ENCODE measurements around the gene ATRNL1.
A peak's percentile ranks its signal among the peaks of the same experiment; 100 is the strongest.

The ATRNL1 gene, protein sequence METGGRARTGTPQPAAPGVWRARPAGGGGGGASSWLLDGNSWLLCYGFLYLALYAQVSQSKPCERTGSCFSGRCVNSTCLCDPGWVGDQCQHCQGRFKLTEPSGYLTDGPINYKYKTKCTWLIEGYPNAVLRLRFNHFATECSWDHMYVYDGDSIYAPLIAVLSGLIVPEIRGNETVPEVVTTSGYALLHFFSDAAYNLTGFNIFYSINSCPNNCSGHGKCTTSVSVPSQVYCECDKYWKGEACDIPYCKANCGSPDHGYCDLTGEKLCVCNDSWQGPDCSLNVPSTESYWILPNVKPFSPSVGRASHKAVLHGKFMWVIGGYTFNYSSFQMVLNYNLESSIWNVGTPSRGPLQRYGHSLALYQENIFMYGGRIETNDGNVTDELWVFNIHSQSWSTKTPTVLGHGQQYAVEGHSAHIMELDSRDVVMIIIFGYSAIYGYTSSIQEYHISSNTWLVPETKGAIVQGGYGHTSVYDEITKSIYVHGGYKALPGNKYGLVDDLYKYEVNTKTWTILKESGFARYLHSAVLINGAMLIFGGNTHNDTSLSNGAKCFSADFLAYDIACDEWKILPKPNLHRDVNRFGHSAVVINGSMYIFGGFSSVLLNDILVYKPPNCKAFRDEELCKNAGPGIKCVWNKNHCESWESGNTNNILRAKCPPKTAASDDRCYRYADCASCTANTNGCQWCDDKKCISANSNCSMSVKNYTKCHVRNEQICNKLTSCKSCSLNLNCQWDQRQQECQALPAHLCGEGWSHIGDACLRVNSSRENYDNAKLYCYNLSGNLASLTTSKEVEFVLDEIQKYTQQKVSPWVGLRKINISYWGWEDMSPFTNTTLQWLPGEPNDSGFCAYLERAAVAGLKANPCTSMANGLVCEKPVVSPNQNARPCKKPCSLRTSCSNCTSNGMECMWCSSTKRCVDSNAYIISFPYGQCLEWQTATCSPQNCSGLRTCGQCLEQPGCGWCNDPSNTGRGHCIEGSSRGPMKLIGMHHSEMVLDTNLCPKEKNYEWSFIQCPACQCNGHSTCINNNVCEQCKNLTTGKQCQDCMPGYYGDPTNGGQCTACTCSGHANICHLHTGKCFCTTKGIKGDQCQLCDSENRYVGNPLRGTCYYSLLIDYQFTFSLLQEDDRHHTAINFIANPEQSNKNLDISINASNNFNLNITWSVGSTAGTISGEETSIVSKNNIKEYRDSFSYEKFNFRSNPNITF (N-terminal part only)

DNA sequence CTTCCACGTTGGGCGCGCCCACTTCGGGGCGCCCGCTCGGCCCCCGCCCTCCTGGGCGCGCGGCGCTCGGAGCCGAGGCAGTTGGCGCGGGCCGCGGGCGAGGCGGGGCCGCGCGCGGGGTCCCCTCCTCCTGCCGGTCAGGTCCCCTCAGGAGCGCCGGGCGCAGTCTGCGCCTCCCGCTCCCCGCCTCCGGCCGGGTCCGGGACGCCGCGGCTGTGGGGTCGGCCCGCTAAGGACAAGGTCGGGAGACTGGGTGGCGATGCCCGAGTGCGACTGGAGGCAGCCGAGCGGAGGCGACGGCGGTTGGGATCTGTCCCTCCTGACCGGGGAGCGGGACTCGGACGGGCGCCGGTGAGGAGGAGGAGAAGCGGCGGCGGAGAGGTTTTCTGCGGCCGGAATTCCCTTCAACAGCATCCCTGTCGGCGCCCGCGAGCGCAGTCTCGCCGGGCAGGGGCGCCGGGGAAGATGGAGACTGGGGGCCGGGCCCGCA lies at the start of gene ATRNL1:
Gene ATRNL1, plus strand, starts transcription at position 80 of the 490 bp plus-strand sequence. Its CDS starts 386 bp downstream, at position 466.
- H3K4me1 ChIP-seq (ENCODE audit: control insufficient read depth in 1 of 2, insufficient read depth in 2 of 2, low read length in 2 of 2): peaks cover 0 to 15% of the 10 kb centered on the region in 2 donors
- H3K9me3 ChIP-seq (ENCODE audit: control insufficient read depth in 1 of 2, low read length in 2 of 2): no peaks in the 10 kb centered on the region
- H3K4me3 ChIP-seq (ENCODE audit: low read depth in 1 of 2, low read length in 2 of 2): peak within 1 kb of the TSS; percentile 56 to 81
- no peak within 1 kb of the TSS for H3K27ac ChIP-seq (ENCODE audit: low read length)
- H3K27me3 ChIP-seq (ENCODE audit: low read depth, low read length): peaks cover 8% of the 10 kb centered on the region
- H3K36me3 ChIP-seq (ENCODE audit: control insufficient read depth in 1 of 2, insufficient read depth in 2 of 2, low read length in 2 of 2): no peaks in the 10 kb centered on the region

DNA sequence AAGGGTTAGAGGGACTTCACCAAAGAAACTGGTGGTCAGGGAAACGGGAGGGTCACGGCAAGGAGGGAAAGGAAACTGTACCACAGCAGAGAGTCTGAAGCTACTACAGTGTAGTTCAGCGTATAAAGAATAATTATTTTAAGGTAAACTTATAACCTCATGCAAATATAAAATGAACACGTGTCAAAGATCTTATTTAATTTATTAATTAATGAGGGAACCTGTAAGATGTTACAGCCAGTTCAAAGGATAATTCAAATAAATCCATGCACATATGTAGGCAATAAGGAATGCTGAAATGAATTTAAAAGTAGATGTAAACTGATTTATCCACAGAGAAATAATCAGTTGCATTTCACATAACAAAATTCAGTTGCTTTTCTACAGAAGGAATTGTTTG lies 49.4 kb upstream of the ATRNL1 start:
- no peaks in the 10 kb centered on the region for H3K27me3 ChIP-seq (ENCODE audit: low read depth, low read length)
- H3K4me3 ChIP-seq (ENCODE audit: low read depth in 1 of 2, low read length in 2 of 2): no peak overlapping the region
- H3K27ac ChIP-seq (ENCODE audit: low read length): no peak overlapping the region
- no peaks in the 10 kb centered on the region for H3K9me3 ChIP-seq (ENCODE audit: control insufficient read depth in 1 of 2, low read length in 2 of 2)
- H3K4me1 ChIP-seq (ENCODE audit: control insufficient read depth in 1 of 2, insufficient read depth in 2 of 2, low read length in 2 of 2): no peaks in the 10 kb centered on the region
- no peaks in the 10 kb centered on the region for H3K36me3 ChIP-seq (ENCODE audit: control insufficient read depth in 1 of 2, insufficient read depth in 2 of 2, low read length in 2 of 2)

DNA sequence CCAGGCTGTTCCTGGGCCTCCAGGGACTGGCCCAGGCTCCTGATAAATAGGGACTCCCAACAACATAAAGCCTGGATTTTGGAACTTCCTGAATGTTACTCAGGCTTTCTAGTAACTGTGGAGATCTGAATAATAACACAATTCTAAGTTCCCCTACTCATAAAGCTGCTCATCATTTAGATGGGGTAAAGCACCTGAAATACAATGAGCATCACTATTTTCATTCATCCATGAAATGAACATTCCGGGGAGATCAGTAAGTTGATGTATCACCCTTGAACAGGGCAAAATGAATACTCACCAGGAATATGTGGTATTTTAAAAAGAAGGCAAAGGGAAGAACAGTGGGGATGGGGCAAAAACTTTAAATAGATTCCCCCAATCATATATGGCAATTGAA lies 48.3 kb upstream of the ATRNL1 start:
- H3K9me3 ChIP-seq (ENCODE audit: control insufficient read depth in 1 of 2, low read length in 2 of 2): no peaks in the 10 kb centered on the region
- H3K36me3 ChIP-seq (ENCODE audit: control insufficient read depth in 1 of 2, insufficient read depth in 2 of 2, low read length in 2 of 2): no peaks in the 10 kb centered on the region
- H3K4me1 ChIP-seq (ENCODE audit: control insufficient read depth in 1 of 2, insufficient read depth in 2 of 2, low read length in 2 of 2): no peaks in the 10 kb centered on the region
- H3K4me3 ChIP-seq (ENCODE audit: low read depth in 1 of 2, low read length in 2 of 2): no peak overlapping the region
- H3K27ac ChIP-seq (ENCODE audit: low read length): no peak overlapping the region
- no peaks in the 10 kb centered on the region for H3K27me3 ChIP-seq (ENCODE audit: low read depth, low read length)

DNA sequence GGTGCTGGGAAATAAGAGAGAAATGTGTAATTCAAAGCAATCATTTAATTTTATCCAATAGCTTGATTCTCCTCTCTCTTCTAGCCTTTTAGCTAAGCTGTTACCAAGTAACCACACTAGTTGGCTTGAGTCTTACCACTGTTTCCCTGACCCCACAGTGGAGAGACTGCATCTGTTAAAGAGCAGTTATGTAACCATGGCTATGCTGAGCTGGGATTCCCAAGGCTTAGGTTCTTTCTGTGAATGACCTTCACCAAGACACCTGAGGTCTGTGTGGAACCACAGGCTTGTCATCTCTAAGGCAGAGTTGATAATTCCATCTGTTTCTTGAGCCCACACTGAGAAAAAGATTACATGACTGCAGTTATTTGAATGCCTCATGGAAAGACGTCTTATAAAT lies 47.7 kb upstream of the ATRNL1 start:
- H3K36me3 ChIP-seq (ENCODE audit: control insufficient read depth in 1 of 2, insufficient read depth in 2 of 2, low read length in 2 of 2): no peaks in the 10 kb centered on the region
- no peaks in the 10 kb centered on the region for H3K9me3 ChIP-seq (ENCODE audit: control insufficient read depth in 1 of 2, low read length in 2 of 2)
- no peak overlapping the region for H3K4me3 ChIP-seq (ENCODE audit: low read depth in 1 of 2, low read length in 2 of 2)
- no peak overlapping the region for H3K27ac ChIP-seq (ENCODE audit: low read length)
- H3K27me3 ChIP-seq (ENCODE audit: low read depth, low read length): no peaks in the 10 kb centered on the region
- no peaks in the 10 kb centered on the region for H3K4me1 ChIP-seq (ENCODE audit: control insufficient read depth in 1 of 2, insufficient read depth in 2 of 2, low read length in 2 of 2)

DNA sequence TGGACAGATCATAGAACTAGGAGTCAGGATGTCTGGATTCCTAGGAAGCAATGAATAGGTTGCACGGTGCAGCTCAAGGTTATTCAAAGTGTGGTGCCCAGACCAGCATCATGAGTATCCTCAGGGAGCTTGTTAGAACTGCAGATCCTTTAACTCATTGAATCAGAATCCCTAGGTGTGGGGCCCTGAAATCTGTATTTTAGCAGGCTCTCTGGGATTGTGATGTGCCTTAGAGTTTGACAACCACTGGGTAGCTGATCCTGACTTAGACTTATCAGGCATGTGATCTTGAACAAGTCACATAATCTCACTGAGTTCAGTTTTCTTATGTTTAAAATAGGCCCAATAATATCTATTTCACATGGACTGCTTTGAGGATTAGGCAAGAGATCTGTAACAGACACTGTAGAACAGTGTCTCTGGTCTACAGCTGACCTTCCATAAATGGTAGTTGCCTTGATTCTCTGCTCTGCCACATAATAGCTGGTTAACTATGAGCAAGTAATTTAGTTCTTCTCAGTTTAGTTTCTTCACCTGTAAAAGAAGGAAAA lies 46.4 kb upstream of the ATRNL1 start:
- Histone ChIP-seq H3K4me1 (ENCODE audit: control insufficient read depth in 1 of 2, insufficient read depth in 2 of 2, low read length in 2 of 2) (no peaks in the 10 kb centered on the region), H3K27me3 (ENCODE audit: low read depth, low read length) (no peaks in the 10 kb centered on the region), H3K27ac (ENCODE audit: low read length) (no peak overlapping the region), H3K9me3 (ENCODE audit: control insufficient read depth in 1 of 2, low read length in 2 of 2) (no peaks in the 10 kb centered on the region), H3K36me3 (ENCODE audit: control insufficient read depth in 1 of 2, insufficient read depth in 2 of 2, low read length in 2 of 2) (no peaks in the 10 kb centered on the region), H3K4me3 (ENCODE audit: low read depth in 1 of 2, low read length in 2 of 2) (no peak overlapping the region)

DNA sequence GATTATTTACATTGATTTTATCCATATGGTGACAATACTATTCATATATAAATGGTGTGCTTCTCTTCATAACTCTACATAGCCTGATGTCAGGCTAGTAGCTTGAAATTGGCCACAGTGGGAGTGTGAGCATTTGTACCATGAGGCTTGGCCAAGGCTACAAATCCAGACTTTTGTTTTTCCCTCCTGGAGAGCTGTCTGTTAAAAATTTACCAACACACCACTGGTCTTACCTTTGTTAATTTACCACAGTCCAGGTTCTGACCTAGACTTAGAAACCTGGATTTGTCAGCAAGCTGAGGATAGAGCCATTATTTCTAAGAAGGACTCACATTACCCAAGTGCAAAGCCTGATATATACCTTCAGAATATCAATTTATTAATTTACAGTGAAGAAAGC lies 45.5 kb upstream of the ATRNL1 start:
- H3K9me3 ChIP-seq (ENCODE audit: control insufficient read depth in 1 of 2, low read length in 2 of 2): no peaks in the 10 kb centered on the region
- H3K4me1 ChIP-seq (ENCODE audit: control insufficient read depth in 1 of 2, insufficient read depth in 2 of 2, low read length in 2 of 2): no peaks in the 10 kb centered on the region
- no peak overlapping the region for H3K4me3 ChIP-seq (ENCODE audit: low read depth in 1 of 2, low read length in 2 of 2)
- no peak overlapping the region for H3K27ac ChIP-seq (ENCODE audit: low read length)
- H3K36me3 ChIP-seq (ENCODE audit: control insufficient read depth in 1 of 2, insufficient read depth in 2 of 2, low read length in 2 of 2): no peaks in the 10 kb centered on the region
- no peaks in the 10 kb centered on the region for H3K27me3 ChIP-seq (ENCODE audit: low read depth, low read length)

DNA sequence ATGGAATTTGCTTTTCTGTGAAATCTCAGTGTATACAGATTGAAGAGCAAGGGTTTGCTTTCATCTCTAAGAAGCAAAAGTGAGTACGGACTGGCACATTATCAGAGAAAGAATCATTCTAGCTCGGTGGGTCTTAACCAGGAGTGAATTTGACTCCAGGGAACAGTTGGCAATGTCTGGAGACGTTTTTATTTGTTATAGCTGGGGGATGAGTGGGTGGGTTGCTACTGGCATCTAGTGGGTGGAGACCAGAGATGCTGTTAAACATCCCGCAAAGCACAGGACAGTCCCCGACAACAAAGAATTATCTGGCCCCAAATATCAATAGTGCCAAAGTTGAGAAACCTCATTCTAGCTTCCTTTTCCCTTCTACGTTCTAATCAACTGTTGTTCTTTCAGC lies 43.8 kb upstream of the ATRNL1 start:
- no peaks in the 10 kb centered on the region for H3K27me3 ChIP-seq (ENCODE audit: low read depth, low read length)
- no peaks in the 10 kb centered on the region for H3K4me1 ChIP-seq (ENCODE audit: control insufficient read depth in 1 of 2, insufficient read depth in 2 of 2, low read length in 2 of 2)
- H3K27ac ChIP-seq (ENCODE audit: low read length): no peak overlapping the region

DNA sequence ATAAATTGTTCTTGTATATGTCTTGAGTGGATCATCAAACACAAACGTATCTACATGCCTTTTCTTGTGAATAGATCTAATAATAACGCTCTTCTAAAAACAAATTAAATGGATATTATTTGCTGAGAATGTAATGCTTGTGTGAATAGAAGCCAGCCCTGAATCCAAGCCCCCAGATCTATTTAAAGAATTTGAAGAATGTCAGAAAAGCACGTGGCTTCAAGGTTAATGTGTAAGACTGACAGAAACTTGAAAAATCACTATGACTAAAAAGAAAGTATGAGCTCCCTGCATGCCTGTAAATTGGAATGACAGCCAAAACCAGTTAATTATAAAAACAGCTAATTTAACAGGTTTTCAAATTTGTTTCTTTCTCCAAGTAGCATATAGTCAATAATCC lies 43.2 kb upstream of the ATRNL1 start:
- Histone ChIP-seq H3K4me1 (ENCODE audit: control insufficient read depth in 1 of 2, insufficient read depth in 2 of 2, low read length in 2 of 2) (no peaks in the 10 kb centered on the region), H3K27me3 (ENCODE audit: low read depth, low read length) (no peaks in the 10 kb centered on the region), H3K36me3 (ENCODE audit: control insufficient read depth in 1 of 2, insufficient read depth in 2 of 2, low read length in 2 of 2) (no peaks in the 10 kb centered on the region), H3K9me3 (ENCODE audit: control insufficient read depth in 1 of 2, low read length in 2 of 2) (no peaks in the 10 kb centered on the region), H3K4me3 (ENCODE audit: low read depth in 1 of 2, low read length in 2 of 2) (no peak overlapping the region), H3K27ac (ENCODE audit: low read length) (no peak overlapping the region)

More for the DNA sequence above, 43.8 kb upstream of the ATRNL1 start:
- Histone ChIP-seq H3K9me3 (ENCODE audit: control insufficient read depth in 1 of 2, low read length in 2 of 2) (no peaks in the 10 kb centered on the region), H3K36me3 (ENCODE audit: control insufficient read depth in 1 of 2, insufficient read depth in 2 of 2, low read length in 2 of 2) (no peaks in the 10 kb centered on the region), H3K4me3 (ENCODE audit: low read depth in 1 of 2, low read length in 2 of 2) (no peak overlapping the region)

DNA sequence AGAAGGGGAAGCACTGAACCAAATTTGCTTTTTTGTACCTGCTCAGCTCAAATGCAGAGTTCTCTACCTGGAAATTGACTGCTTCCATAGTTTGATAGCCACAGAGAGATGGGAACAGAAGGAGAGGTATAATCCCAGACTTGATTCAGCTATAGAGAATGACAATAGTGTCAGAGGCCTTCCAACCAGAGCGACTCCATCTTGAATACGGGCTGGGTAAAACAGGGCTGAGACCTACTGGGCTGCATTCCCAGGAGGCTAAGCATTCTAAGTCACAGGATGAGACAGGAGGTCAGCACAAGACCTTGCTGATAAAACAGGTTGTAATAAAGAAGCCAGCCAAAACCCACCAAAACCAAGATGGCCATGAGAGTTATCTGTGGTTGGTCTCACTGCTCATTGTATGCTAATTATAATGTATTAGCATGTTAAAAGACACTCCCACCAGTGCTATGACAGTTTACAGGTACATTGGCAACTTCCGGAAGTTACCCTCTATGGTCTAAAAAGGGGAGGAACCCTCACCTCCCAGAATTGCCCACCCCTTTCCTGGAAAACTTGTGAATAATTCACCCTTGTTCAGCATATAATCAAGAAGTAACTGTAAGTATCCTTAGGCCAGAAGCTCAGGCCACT lies 42.7 kb upstream of the ATRNL1 start:
- H3K4me3 ChIP-seq (ENCODE audit: low read depth in 1 of 2, low read length in 2 of 2): no peak overlapping the region
- H3K27me3 ChIP-seq (ENCODE audit: low read depth, low read length): no peaks in the 10 kb centered on the region
- no peaks in the 10 kb centered on the region for H3K4me1 ChIP-seq (ENCODE audit: control insufficient read depth in 1 of 2, insufficient read depth in 2 of 2, low read length in 2 of 2)
- H3K36me3 ChIP-seq (ENCODE audit: control insufficient read depth in 1 of 2, insufficient read depth in 2 of 2, low read length in 2 of 2): no peaks in the 10 kb centered on the region
- H3K9me3 ChIP-seq (ENCODE audit: control insufficient read depth in 1 of 2, low read length in 2 of 2): no peaks in the 10 kb centered on the region
- no peak overlapping the region for H3K27ac ChIP-seq (ENCODE audit: low read length)

DNA sequence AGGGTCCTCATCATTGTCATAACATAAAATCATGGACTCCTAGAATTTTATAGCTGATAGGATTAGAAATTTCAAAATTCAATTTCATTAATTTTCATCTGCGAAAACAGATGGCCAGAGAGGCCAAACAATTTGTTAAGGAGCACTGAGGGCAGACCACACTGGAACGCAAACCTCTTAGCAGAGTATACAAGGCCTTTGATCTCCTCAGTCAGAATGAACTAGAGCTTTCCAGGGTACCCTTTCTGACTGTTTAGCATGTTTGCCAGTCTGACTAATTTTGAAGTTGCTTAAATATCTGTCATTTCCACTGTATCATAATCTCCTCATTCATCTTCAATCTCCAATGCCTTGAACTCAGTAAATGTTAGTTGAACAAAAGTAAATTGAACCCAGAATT lies 41.9 kb upstream of the ATRNL1 start:
- H3K27ac ChIP-seq (ENCODE audit: low read length): no peak overlapping the region
- no peaks in the 10 kb centered on the region for H3K9me3 ChIP-seq (ENCODE audit: control insufficient read depth in 1 of 2, low read length in 2 of 2)
- no peak overlapping the region for H3K4me3 ChIP-seq (ENCODE audit: low read depth in 1 of 2, low read length in 2 of 2)
- no peaks in the 10 kb centered on the region for H3K36me3 ChIP-seq (ENCODE audit: control insufficient read depth in 1 of 2, insufficient read depth in 2 of 2, low read length in 2 of 2)
- H3K27me3 ChIP-seq (ENCODE audit: low read depth, low read length): no peaks in the 10 kb centered on the region
- H3K4me1 ChIP-seq (ENCODE audit: control insufficient read depth in 1 of 2, insufficient read depth in 2 of 2, low read length in 2 of 2): no peaks in the 10 kb centered on the region

Measured in muscle layer of duodenum (tissue), 2 donors.